GM20431 (cell line): ENCODE measurements around the gene MICALL2.

Experiments used
- in situ Hi-C: fragments of 300-500 bp; cut with MseI, MboI; formaldehyde crosslinking; loops from one replicate; pipeline ENCODE4 v1.15.0; 2020; ENCODE audit warnings: low sequenced_read_pairs; ENCODE audit not compliant: unreplicated experiment

The MICALL2 gene

GRCh38 chr7:1493571-1493970 is 34.3 kb upstream of the MICALL2 start:
- in situ Hi-C loops, result no loop called here

GRCh38 chr7:1493129-1493528 is 33.9 kb upstream of the MICALL2 start:
- in situ Hi-C loops, result no loop called here

- in situ Hi-C loops, result no loop called here
These were observed 33.4 kb upstream of the MICALL2 start for GRCh38 chr7:1492640-1493039.

- in situ Hi-C loops, result no loop called here
These were observed 33.0 kb upstream of the MICALL2 start for GRCh38 chr7:1492221-1492620.

- in situ Hi-C loops, result no loop called here
These were observed 31.6 kb upstream of the MICALL2 start for GRCh38 chr7:1490837-1491236.

- in situ Hi-C loops, result no loop called here
These were observed 30.1 kb upstream of the MICALL2 start for GRCh38 chr7:1489336-1489735.

- in situ Hi-C loops, result no loop called here
These were observed 28.7 kb upstream of the MICALL2 start for GRCh38 chr7:1488016-1488415.

GRCh38 chr7:1487466-1487865 is 28.2 kb upstream of the MICALL2 start:
- in situ Hi-C loops, result no loop called here

GRCh38 chr7:1486571-1486970 is 27.3 kb upstream of the MICALL2 start:
- in situ Hi-C loops, result no loop called here

- in situ Hi-C loops, result no loop called here
These were observed 25.9 kb upstream of the MICALL2 start for GRCh38 chr7:1485156-1485555.

- in situ Hi-C loops, result no loop called here
These were observed 25.3 kb upstream of the MICALL2 start for GRCh38 chr7:1484569-1484968.

- in situ Hi-C loops, result no loop called here
These were observed 24.6 kb upstream of the MICALL2 start for GRCh38 chr7:1483536-1484505.

- in situ Hi-C loops, result no loop called here
These were observed 23.8 kb upstream of the MICALL2 start for GRCh38 chr7:1483079-1483478.

- in situ Hi-C loops, result no loop called here
These were observed 22.0 kb upstream of the MICALL2 start for GRCh38 chr7:1481300-1481699.

GRCh38 chr7:1480670-1481069 is 21.4 kb upstream of the MICALL2 start:
- in situ Hi-C loops, result no loop called here

GRCh38 chr7:1479287-1479686 is 20.0 kb upstream of the MICALL2 start:
- in situ Hi-C loops, result no loop called here

GRCh38 chr7:1478480-1478879 is 19.2 kb upstream of the MICALL2 start:
- in situ Hi-C loops, result no loop called here

- in situ Hi-C loops, result no loop called here
These were observed 17.6 kb upstream of the MICALL2 start for GRCh38 chr7:1476859-1477258.

- in situ Hi-C loops, result no loop called here
These were observed 16.7 kb upstream of the MICALL2 start for GRCh38 chr7:1475991-1476390.

GRCh38 chr7:1475393-1475792 is 16.1 kb upstream of the MICALL2 start:
- in situ Hi-C loops, result no loop called here

GRCh38 chr7:1474736-1475135 is 15.5 kb upstream of the MICALL2 start:
- in situ Hi-C loops, result no loop called here
